Measurements from ENCODE around the gene CDR2L.

- TF ChIP-seq ATF3 (CRISPR knock-in tag; conservative IDR thresholded peaks at IDR 0.05) (no peak), CTCF (IDR thresholded peaks at IDR 0.05) (no peak), PRDM15 (CRISPR knock-in tag; IDR thresholded peaks at IDR 0.05) (no peak), TP53 (CRISPR knock-in tag; IDR thresholded peaks at IDR 0.05) (no peak), TCF7 (CRISPR knock-in tag; IDR thresholded peaks at IDR 0.05; ENCODE audit: low read depth) (no peak), HMGXB4 (CRISPR knock-in tag; IDR thresholded peaks at IDR 0.05) (no peak), NR1H2 (CRISPR knock-in tag; IDR thresholded peaks at IDR 0.05) (no peak), ATF2 (CRISPR knock-in tag; IDR thresholded peaks at IDR 0.05; ENCODE audit: borderline replicate concordance, low read depth) (no peak)
Measured at GRCh38 chr17:74999523-74999922, 12.1 kb downstream of the CDR2L start.

Data from WTC11 (cell line).